Astrocyte (in vitro differentiated cells and primary cell): Measurements from ENCODE around the gene ARPP19. TPM values are rescaled to one million over a fixed set of nuclear protein-coding genes. Genes with fewer than 3 reads are reported as not detected.

Experiments
- DNase-seq: peaks from one replicate; pipeline ENCODE4 v3.0.0-alpha.2; 2010; ENCODE audit warnings: low read depth
- FAIRE-seq: peaks from 2 replicates; lab custom pipeline; 2011; peaks lifted over from hg19 to GRCh38; lab: Jason Lieb, UNC
- H2AFZ ChIP-seq: 2 replicates; pipeline ENCODE4 v1.6.0; 2012; ENCODE audit warnings: low read depth, low read length, inconsistent platforms
- H3K27ac ChIP-seq: 2 replicates; pipeline ENCODE4 v1.5.1; 2011; ENCODE audit warnings: low read depth, low read length, inconsistent platforms
- H3K27me3 ChIP-seq: 2 replicates; pipeline ENCODE4 v1.6.0; 2011; ENCODE audit warnings: low read length, inconsistent platforms; ENCODE audit not compliant: insufficient read depth
- H3K36me3 ChIP-seq: 2 replicates; pipeline ENCODE4 v1.5.1; 2011; ENCODE audit warnings: low read length, inconsistent platforms; ENCODE audit not compliant: insufficient read depth
- H3K4me1 ChIP-seq: 2 replicates; pipeline ENCODE4 v1.5.1; 2011; ENCODE audit warnings: low read length, inconsistent platforms; ENCODE audit not compliant: insufficient read depth
- H3K4me2 ChIP-seq: 2 replicates; pipeline ENCODE4 v1.6.0; 2012; ENCODE audit warnings: low read length, inconsistent platforms
- H3K4me3 ChIP-seq: 2 replicates; pipeline ENCODE4 v1.5.1; 2011; ENCODE audit warnings: low read depth, mild to moderate bottlenecking, low read length, inconsistent platforms; ENCODE audit not compliant: insufficient read depth
- H3K79me2 ChIP-seq: 2 replicates; pipeline ENCODE4 v1.6.0; 2012; ENCODE audit warnings: mild to moderate bottlenecking, low read length, inconsistent platforms; ENCODE audit not compliant: insufficient read depth
- H3K9ac ChIP-seq: 2 replicates; pipeline ENCODE4 v1.6.0; 2012; ENCODE audit warnings: mild to moderate bottlenecking, low read length, inconsistent platforms
- H3K9me3 ChIP-seq: 2 replicates; pipeline ENCODE4 v1.5.1; 2012; ENCODE audit warnings: low read depth, mild to moderate bottlenecking, low read length, inconsistent platforms; ENCODE audit not compliant: insufficient read depth
- H4K20me1 ChIP-seq: 2 replicates; pipeline ENCODE4 v1.6.0; 2012; ENCODE audit warnings: low read length, inconsistent platforms; ENCODE audit not compliant: insufficient read depth
- H3K27ac Mint-ChIP-seq: one replicate; pipeline ENCODE4 v1.8.0; 2021; ENCODE audit warnings: mild to moderate bottlenecking, mixed read lengths; ENCODE audit not compliant: unreplicated experiment
- H3K27me3 Mint-ChIP-seq: one replicate; pipeline ENCODE4 v1.8.0; 2021; ENCODE audit warnings: low read depth, mixed read lengths; ENCODE audit not compliant: unreplicated experiment
- H3K36me3 Mint-ChIP-seq: one replicate; pipeline ENCODE4 v1.8.0; 2021; ENCODE audit warnings: low read depth, mixed read lengths; ENCODE audit not compliant: unreplicated experiment
- H3K4me1 Mint-ChIP-seq: one replicate; pipeline ENCODE4 v1.8.0; 2021; ENCODE audit warnings: low read depth, mixed read lengths; ENCODE audit not compliant: unreplicated experiment
- H3K4me3 Mint-ChIP-seq: one replicate; pipeline ENCODE4 v1.8.0; 2021; ENCODE audit warnings: mild to moderate bottlenecking, moderate library complexity, mixed read lengths; ENCODE audit not compliant: unreplicated experiment
- H3K9me3 Mint-ChIP-seq: one replicate; pipeline ENCODE4 v1.8.0; 2021; ENCODE audit warnings: mild to moderate bottlenecking, mixed read lengths; ENCODE audit not compliant: unreplicated experiment
- CTCF ChIP-seq: IDR thresholded peaks from 2 replicates; pipeline ENCODE4 v1.5.1; 2011; ENCODE audit warnings: low read depth, mild to moderate bottlenecking, inconsistent platforms, low read length, moderate library complexity; ENCODE audit not compliant: insufficient read depth
- EZH2 ChIP-seq: IDR thresholded peaks from 2 replicates; pipeline ENCODE4 v1.6.1; 2012; ENCODE audit warnings: mild to moderate bottlenecking, low read length, inconsistent platforms; ENCODE audit not compliant: insufficient read depth
- total RNA-seq: library from RNA; stranded (reverse); gene quantifications from 2 replicates; pipeline ENCODE4 v1.2.1, GENCODE V29; 2021

Gene ARPP19
- total RNA-seq, 1 donor from 2014 or later = 198 TPM

- Histone ChIP-seq H3K4me2 (no peak overlapping the region), H3K4me1 (peaks cover 14% of the 10 kb centered on the region), H3K79me2 (peaks cover 10% of the 10 kb centered on the region), H4K20me1 (peaks cover 9% of the 10 kb centered on the region), H3K4me3 (no peak overlapping the region), H3K9me3 (no peaks in the 10 kb centered on the region), H3K27me3 (peaks cover 14% of the 10 kb centered on the region), H2AFZ (no peak overlapping the region), H3K36me3 (no peaks in the 10 kb centered on the region), H3K9ac (no peak overlapping the region), H3K27ac (no peak overlapping the region)
- no peaks in the 10 kb centered on the region for H3K4me1 Mint-ChIP-seq
- H3K36me3 Mint-ChIP-seq = no peaks in the 10 kb centered on the region
- H3K27ac Mint-ChIP-seq = no peak overlapping the region
- no peak overlapping the region for H3K4me3 Mint-ChIP-seq
- TF ChIP-seq EZH2 (no peak), CTCF (no peak)
- DNase-seq (no peak), FAIRE-seq (no peak)
- peaks cover 39% of the 10 kb centered on the region for H3K27me3 Mint-ChIP-seq
- peaks cover 1% of the 10 kb centered on the region for H3K9me3 Mint-ChIP-seq
Measured at GRCh38 chr15:52532427-52532826, 36.4 kb downstream of the ARPP19 start.

DNA sequence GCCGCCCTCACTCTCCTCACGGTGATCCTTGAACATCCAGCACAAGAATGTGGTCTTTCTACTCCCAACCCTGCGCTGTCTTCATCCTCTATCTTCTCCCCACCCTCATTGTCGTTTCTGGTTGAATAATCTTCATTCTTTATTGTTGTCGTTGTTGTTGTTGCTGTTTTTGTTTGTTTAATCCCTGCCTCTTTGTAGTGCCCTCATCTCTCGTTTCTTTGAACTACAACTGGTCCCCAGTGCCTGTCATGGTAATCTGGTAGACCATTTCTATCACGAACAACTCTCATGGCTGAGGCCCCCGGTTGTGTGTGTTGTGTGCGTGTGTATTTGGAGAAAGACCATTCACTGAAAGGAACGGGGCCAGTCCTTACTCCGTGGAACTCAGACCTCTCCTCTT lies 38.9 kb downstream of the ARPP19 start:
- peak overlapping the region; percentile 95 for H2AFZ ChIP-seq
- no peak for FAIRE-seq
- Mint-ChIP-seq H3K36me3 (no peaks in the 10 kb centered on the region), H3K27me3 (peaks cover 34% of the 10 kb centered on the region), H3K4me3 (peak overlapping the region; percentile 74), H3K9me3 (peaks cover 1% of the 10 kb centered on the region), H3K27ac (no peak overlapping the region), H3K4me1 (no peaks in the 10 kb centered on the region)
- peaks cover 14% of the 10 kb centered on the region for H3K4me1 ChIP-seq
- H3K9me3 ChIP-seq = no peaks in the 10 kb centered on the region
- H3K27me3 ChIP-seq = peaks cover 14% of the 10 kb centered on the region
- H3K79me2 ChIP-seq = peaks cover 33% of the 10 kb centered on the region
- no peak for DNase-seq
- H4K20me1 ChIP-seq = peaks cover 27% of the 10 kb centered on the region
- no peak overlapping the region for H3K9ac ChIP-seq
- H3K4me3 ChIP-seq = peak overlapping the region; percentile 75
- TF ChIP-seq EZH2 (no peak), CTCF (no peak)
- H3K36me3 ChIP-seq = no peaks in the 10 kb centered on the region
- peak overlapping the region; percentile 96 for H3K4me2 ChIP-seq
- no peak overlapping the region for H3K27ac ChIP-seq

DNA sequence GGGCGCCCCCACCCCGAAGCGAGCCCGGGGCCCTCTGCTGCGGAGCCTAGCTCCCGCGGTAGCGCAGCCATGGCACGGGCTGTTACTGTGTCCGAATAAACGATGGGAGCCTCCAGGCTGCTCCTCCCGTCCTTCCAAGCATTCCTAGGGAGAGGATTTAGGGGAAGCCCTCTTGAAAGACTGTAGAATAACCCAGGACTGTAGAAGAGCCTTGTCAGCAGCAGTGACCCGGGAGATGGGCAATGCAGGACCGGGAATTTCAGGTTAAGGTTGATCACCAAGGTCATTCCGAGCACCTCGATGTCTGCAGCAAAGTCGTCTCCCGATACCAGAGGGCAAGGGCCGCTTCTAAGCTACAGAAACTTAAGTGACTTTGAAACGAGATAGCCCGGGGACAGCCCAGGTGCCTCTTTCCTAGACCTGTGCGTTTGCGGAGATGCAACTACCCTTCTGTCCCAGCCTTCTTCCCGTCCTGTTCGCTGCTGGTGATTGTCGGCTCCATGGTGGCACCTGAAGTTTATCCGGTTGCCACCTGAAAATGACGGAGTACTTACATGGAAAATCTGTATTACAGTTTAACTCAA lies 39.4 kb downstream of the ARPP19 start:
- H3K4me1 Mint-ChIP-seq = no peaks in the 10 kb centered on the region
- peak overlapping the region; percentile 81 for H3K9ac ChIP-seq
- no peaks in the 10 kb centered on the region for H3K9me3 ChIP-seq
- H3K9me3 Mint-ChIP-seq = peaks cover 1% of the 10 kb centered on the region
- H4K20me1 ChIP-seq = peaks cover 27% of the 10 kb centered on the region
- H3K4me2 ChIP-seq = peak overlapping the region; percentile 96
- peak overlapping the region; percentile 47 for H3K27ac ChIP-seq
- H2AFZ ChIP-seq = peak overlapping the region; percentile 95
- H3K4me1 ChIP-seq = peaks cover 14% of the 10 kb centered on the region
- peaks cover 38% of the 10 kb centered on the region for H3K79me2 ChIP-seq
- FAIRE-seq = no peak
- H3K27ac Mint-ChIP-seq = no peak overlapping the region
- H3K27me3 ChIP-seq = peaks cover 14% of the 10 kb centered on the region
- peak overlapping the region; percentile 75 for H3K4me3 ChIP-seq
- peaks cover 34% of the 10 kb centered on the region for H3K27me3 Mint-ChIP-seq
- TF ChIP-seq CTCF (no peak), EZH2 (no peak)
- H3K36me3 Mint-ChIP-seq = no peaks in the 10 kb centered on the region
- H3K4me3 Mint-ChIP-seq = peak overlapping the region; percentile 74
- no peaks in the 10 kb centered on the region for H3K36me3 ChIP-seq
- no peak for DNase-seq
